ENCODE results near the gene GCM1.
A peak's percentile ranks its signal among the peaks of the same experiment; 100 is the strongest.

GCM1 gene

GRCh38 chr6:53112871-53113270 lies 35.8 kb downstream of the GCM1 start:
- no peaks in the 10 kb centered on the region; the same call in 1 of the 2 replicates for H3K4me1 ChIP-seq
- H3K36me3 ChIP-seq (replicated peaks), result no peaks in the 10 kb centered on the region
- in situ Hi-C loops (cut with MboI; ENCODE audit: low sequenced_read_pairs), result no loop called here
- DNase-seq (ENCODE audit: low spot score in 2 of 2), result peak in 1 of 2 experiments; percentile 12
- H3K27me3 ChIP-seq (ENCODE audit: low read depth), result no peaks in the 10 kb centered on the region
- H3K4me3 ChIP-seq, result no peak overlapping the region
- H3K9me3 ChIP-seq, result no peaks in the 10 kb centered on the region

- no peak overlapping the region for H3K4me3 ChIP-seq
- H3K27me3 ChIP-seq (ENCODE audit: low read depth), result no peaks in the 10 kb centered on the region
- no peaks in the 10 kb centered on the region; the same call in 1 of the 2 replicates for H3K4me1 ChIP-seq
- DNase-seq (ENCODE audit: low spot score in 2 of 2), result no peak
- no peaks in the 10 kb centered on the region for H3K36me3 ChIP-seq (replicated peaks)
- in situ Hi-C loops (cut with MboI; ENCODE audit: low sequenced_read_pairs), result no loop called here
- no peaks in the 10 kb centered on the region for H3K9me3 ChIP-seq
These were observed 36.2 kb downstream of the GCM1 start for GRCh38 chr6:53112404-53112803.

- H3K4me3 ChIP-seq, result no peak overlapping the region
- no peaks in the 10 kb centered on the region; the same call in 1 of the 2 replicates for H3K4me1 ChIP-seq
- no peak for DNase-seq (ENCODE audit: low spot score in 2 of 2)
- in situ Hi-C loops (cut with MboI; ENCODE audit: low sequenced_read_pairs), result no loop called here
- no peaks in the 10 kb centered on the region for H3K27me3 ChIP-seq (ENCODE audit: low read depth)
- no peaks in the 10 kb centered on the region for H3K36me3 ChIP-seq (replicated peaks)
- H3K9me3 ChIP-seq, result no peaks in the 10 kb centered on the region
These were observed 36.8 kb downstream of the GCM1 start for GRCh38 chr6:53111865-53112264.

- in situ Hi-C loops (cut with MboI; ENCODE audit: low sequenced_read_pairs), result no loop called here
- H3K4me3 ChIP-seq, result no peak overlapping the region
- DNase-seq (ENCODE audit: low spot score in 2 of 2), result no peak
These were observed 39.0 kb downstream of the GCM1 start for GRCh38 chr6:53109612-53110011.

GRCh38 chr6:53107091-53107490 lies 41.5 kb downstream of the GCM1 start:
- no peak for DNase-seq (ENCODE audit: low spot score in 2 of 2)
- H3K36me3 ChIP-seq (replicated peaks), result peaks cover 5% of the 10 kb centered on the region; the same call in 1 of the 2 replicates
- H3K27me3 ChIP-seq (ENCODE audit: low read depth), result no peaks in the 10 kb centered on the region
- no peak overlapping the region for H3K4me3 ChIP-seq
- no peaks in the 10 kb centered on the region for H3K9me3 ChIP-seq
- in situ Hi-C loops (cut with MboI; ENCODE audit: low sequenced_read_pairs), result no loop called here
- no peaks in the 10 kb centered on the region for H3K4me1 ChIP-seq

More at GRCh38 chr6:53109612-53110011, 39.0 kb downstream of the GCM1 start:
- no peaks in the 10 kb centered on the region for H3K36me3 ChIP-seq (replicated peaks)
- no peaks in the 10 kb centered on the region; the same call in 1 of the 2 replicates for H3K4me1 ChIP-seq
- H3K27me3 ChIP-seq (ENCODE audit: low read depth), result no peaks in the 10 kb centered on the region
- H3K9me3 ChIP-seq, result no peaks in the 10 kb centered on the region

- DNase-seq (ENCODE audit: low spot score in 2 of 2), result no peak
- H3K4me1 ChIP-seq, result peaks cover 14% of the 10 kb centered on the region
- H3K4me3 ChIP-seq, result no peak overlapping the region
- no peaks in the 10 kb centered on the region for H3K27me3 ChIP-seq (ENCODE audit: low read depth)
- in situ Hi-C loops (cut with MboI; ENCODE audit: low sequenced_read_pairs), result no loop called here
- H3K9me3 ChIP-seq, result no peaks in the 10 kb centered on the region
- peaks cover 10% of the 10 kb centered on the region for H3K36me3 ChIP-seq (replicated peaks)
These were observed 43.7 kb downstream of the GCM1 start for GRCh38 chr6:53104916-53105315.

GRCh38 chr6:53103993-53104675 lies 44.5 kb downstream of the GCM1 start:
- in situ Hi-C loops (cut with MboI; ENCODE audit: low sequenced_read_pairs), result no loop called here
- Histone ChIP-seq H3K4me3 (no peak overlapping the region), H3K36me3 (replicated peaks) (peaks cover 10% of the 10 kb centered on the region), H3K9me3 (no peaks in the 10 kb centered on the region), H3K27me3 (ENCODE audit: low read depth) (no peaks in the 10 kb centered on the region), H3K4me1 (peaks cover 16% of the 10 kb centered on the region)
- DNase-seq (ENCODE audit: low spot score in 2 of 2), result no peak

- in situ Hi-C loops (cut with MboI; ENCODE audit: low sequenced_read_pairs), result no loop called here
These were observed 47.6 kb downstream of the GCM1 start for GRCh38 chr6:53101006-53101405.

GRCh38 chr6:53100561-53100960 lies 48.1 kb downstream of the GCM1 start:
- Histone ChIP-seq H3K27me3 (ENCODE audit: low read depth) (no peaks in the 10 kb centered on the region), H3K9me3 (no peaks in the 10 kb centered on the region), H3K4me1 (peaks cover 16% of the 10 kb centered on the region), H3K36me3 (replicated peaks) (peaks cover 37% of the 10 kb centered on the region), H3K4me3 (no peak overlapping the region)
- in situ Hi-C loops (cut with MboI; ENCODE audit: low sequenced_read_pairs), result no loop called here
- DNase-seq (ENCODE audit: low spot score in 2 of 2), result peak; percentile 81 to 85

More at GRCh38 chr6:53101006-53101405, 47.6 kb downstream of the GCM1 start:
- Histone ChIP-seq H3K27me3 (ENCODE audit: low read depth) (no peaks in the 10 kb centered on the region), H3K4me3 (no peak overlapping the region), H3K4me1 (peaks cover 16% of the 10 kb centered on the region), H3K36me3 (replicated peaks) (peaks cover 33% of the 10 kb centered on the region), H3K9me3 (no peaks in the 10 kb centered on the region)
- DNase-seq (ENCODE audit: low spot score in 2 of 2), result peak; percentile 12 to 27

- DNase-seq (ENCODE audit: low spot score in 2 of 2), result no peak
- Histone ChIP-seq H3K36me3 (replicated peaks) (peaks cover 73% of the 10 kb centered on the region), H3K4me1 (peaks cover 10% of the 10 kb centered on the region), H3K4me3 (no peak overlapping the region), H3K9me3 (no peaks in the 10 kb centered on the region), H3K27me3 (ENCODE audit: low read depth) (no peaks in the 10 kb centered on the region; the same call in 1 of the 2 replicates)
- in situ Hi-C loops (cut with MboI; ENCODE audit: low sequenced_read_pairs), result no loop called here
These were observed 52.9 kb downstream of the GCM1 start for GRCh38 chr6:53095716-53096115.

- DNase-seq (ENCODE audit: low spot score in 2 of 2), result no peak
- no peak overlapping the region for H3K4me3 ChIP-seq
- in situ Hi-C loops (cut with MboI; ENCODE audit: low sequenced_read_pairs), result no loop called here
- H3K4me1 ChIP-seq, result peaks cover 5% of the 10 kb centered on the region
- no peaks in the 10 kb centered on the region for H3K9me3 ChIP-seq
- peaks cover 77% of the 10 kb centered on the region for H3K36me3 ChIP-seq (replicated peaks)
- no peaks in the 10 kb centered on the region; the same call in 1 of the 2 replicates for H3K27me3 ChIP-seq (ENCODE audit: low read depth)
These were observed 53.4 kb downstream of the GCM1 start for GRCh38 chr6:53095270-53095669.

GRCh38 chr6:53090576-53090975 lies 58.1 kb downstream of the GCM1 start:
- H3K36me3 ChIP-seq (replicated peaks), result peaks cover 79% of the 10 kb centered on the region

GRCh38 chr6:53089948-53090347 lies 58.7 kb downstream of the GCM1 start:
- in situ Hi-C loops (cut with MboI; ENCODE audit: low sequenced_read_pairs), result no loop called here
- Histone ChIP-seq H3K36me3 (replicated peaks) (peaks cover 77% of the 10 kb centered on the region), H3K27me3 (ENCODE audit: low read depth) (no peaks in the 10 kb centered on the region; the same call in 1 of the 2 replicates), H3K4me1 (no peaks in the 10 kb centered on the region), H3K9me3 (no peaks in the 10 kb centered on the region), H3K4me3 (no peak overlapping the region)
- no peak for DNase-seq (ENCODE audit: low spot score in 2 of 2)

More at GRCh38 chr6:53090576-53090975, 58.1 kb downstream of the GCM1 start:
- Histone ChIP-seq H3K4me3 (no peak overlapping the region), H3K27me3 (ENCODE audit: low read depth) (no peaks in the 10 kb centered on the region; the same call in 1 of the 2 replicates), H3K9me3 (no peaks in the 10 kb centered on the region), H3K4me1 (no peaks in the 10 kb centered on the region)
- in situ Hi-C loops (cut with MboI; ENCODE audit: low sequenced_read_pairs), result no loop called here
- DNase-seq (ENCODE audit: low spot score in 2 of 2), result no peak

- H3K4me1 ChIP-seq, result peaks cover 4% of the 10 kb centered on the region; the same call in 1 of the 2 replicates
- no peak for DNase-seq (ENCODE audit: low spot score in 2 of 2)
- H3K9me3 ChIP-seq, result no peaks in the 10 kb centered on the region
- H3K36me3 ChIP-seq (replicated peaks), result peaks cover 77% of the 10 kb centered on the region
- in situ Hi-C loops (cut with MboI; ENCODE audit: low sequenced_read_pairs), result no loop called here
- no peaks in the 10 kb centered on the region for H3K27me3 ChIP-seq (ENCODE audit: low read depth)
- H3K4me3 ChIP-seq, result no peak overlapping the region
These were observed 62.3 kb downstream of the GCM1 start for GRCh38 chr6:53086302-53086701.
